Inflammatory macrophage treated with lipopolysaccharide for 1 hour (primary cell): ENCODE measurements around the gene R3HDM1.
"Not testable (repeated sequence)": the region's sequence is repeated elsewhere in the genome, so short reads cannot be mapped to it uniquely, and the experiment has no call there.

Experiments used
- DNase-seq, 2 donors: peaks; one replicate each; pipeline ENCODE4 v3.0.0-alpha.2; 2020 to 2022

The R3HDM1 gene

DNA sequence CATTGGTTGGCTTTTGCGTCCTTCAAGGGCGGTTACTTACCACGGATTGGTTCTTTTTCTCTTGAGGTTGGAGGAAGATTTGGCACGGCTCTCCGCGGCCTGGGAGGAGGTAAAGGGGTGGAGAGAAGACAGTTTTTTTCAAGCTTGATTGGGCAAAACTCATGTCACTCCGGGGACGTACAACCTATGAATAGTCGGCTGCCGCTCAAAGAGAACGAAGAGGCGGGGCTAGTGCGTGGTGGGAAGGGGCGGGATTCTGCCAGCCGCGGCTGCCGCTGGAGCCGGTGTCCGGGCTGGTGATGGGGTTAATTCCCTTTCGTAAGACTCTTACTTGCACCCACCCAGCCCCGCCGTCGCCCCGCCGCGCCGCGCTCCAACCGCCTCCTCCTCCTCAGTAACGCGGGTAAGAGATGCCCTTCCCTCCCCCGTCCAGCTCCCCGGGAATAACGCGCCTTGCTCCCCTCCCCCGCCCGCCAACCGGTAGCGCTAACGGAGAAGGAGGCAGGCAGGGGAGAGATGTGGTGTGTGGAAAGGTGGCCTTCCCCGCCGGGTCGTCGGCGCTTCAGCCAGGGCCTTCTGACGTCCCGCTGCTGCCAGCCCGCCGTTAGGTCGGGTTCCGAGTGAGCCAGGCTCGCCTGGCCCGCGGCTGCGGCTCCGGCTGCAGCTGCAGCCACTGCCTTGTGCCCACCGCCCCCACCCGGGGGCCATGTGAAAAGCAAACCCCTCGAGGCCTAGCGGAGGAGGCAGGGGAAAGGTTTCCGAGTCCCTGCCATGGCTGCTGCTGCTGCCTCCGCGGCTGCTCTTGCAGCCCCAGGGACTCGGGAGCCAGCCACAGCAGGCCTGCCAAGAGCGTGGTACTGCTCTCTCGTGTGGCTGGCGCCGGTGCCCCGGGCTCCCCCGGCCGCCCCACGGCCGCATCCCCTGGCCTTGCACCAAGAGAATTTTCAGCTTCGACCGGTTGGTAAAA is at the start of gene R3HDM1:
TSS of gene R3HDM1 (plus strand) at position 254 of the 967 bp plus-strand sequence. CDS start 73,362 bp downstream, outside the sequence.
- DNase-seq: peak; percentile 100

DNA sequence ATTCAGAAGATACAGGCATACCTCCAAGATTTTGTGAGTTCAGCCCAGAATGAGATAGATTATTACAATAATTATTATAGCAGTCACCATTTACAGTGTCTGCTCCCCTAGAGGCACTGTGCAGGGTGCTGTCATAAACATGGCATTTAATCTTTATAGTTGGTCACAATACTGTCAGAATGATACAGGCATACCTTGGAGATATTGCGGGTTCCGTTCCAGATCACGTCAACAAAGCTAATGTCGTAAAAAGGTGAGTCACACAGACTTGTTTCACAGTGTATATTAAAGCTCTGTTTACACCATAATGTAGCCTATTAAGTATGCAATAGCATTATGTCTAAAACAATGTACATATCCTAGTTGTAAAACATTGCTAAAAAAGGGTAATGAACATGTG is 45.8 kb upstream of the R3HDM1 start:
- DNase-seq: no peak

DNA sequence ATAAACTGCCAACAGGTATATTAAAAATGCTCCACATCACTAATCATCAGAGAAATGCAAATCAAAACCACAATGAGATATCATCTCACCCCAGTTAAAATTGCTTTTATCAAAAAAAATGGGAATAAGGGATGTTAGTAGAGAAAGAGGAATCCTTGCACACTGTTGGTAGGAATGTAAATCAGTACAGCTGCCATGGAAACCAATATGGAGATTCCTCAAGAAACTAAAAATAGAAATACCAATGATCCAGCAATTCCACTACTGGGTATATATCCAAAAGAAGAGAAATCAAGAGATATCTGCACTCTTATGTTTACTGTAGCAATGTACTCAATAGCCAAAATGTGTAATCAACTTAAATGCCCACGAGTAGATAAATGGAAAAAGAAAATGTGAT is 40.9 kb upstream of the R3HDM1 start:
- DNase-seq: no peak

DNA sequence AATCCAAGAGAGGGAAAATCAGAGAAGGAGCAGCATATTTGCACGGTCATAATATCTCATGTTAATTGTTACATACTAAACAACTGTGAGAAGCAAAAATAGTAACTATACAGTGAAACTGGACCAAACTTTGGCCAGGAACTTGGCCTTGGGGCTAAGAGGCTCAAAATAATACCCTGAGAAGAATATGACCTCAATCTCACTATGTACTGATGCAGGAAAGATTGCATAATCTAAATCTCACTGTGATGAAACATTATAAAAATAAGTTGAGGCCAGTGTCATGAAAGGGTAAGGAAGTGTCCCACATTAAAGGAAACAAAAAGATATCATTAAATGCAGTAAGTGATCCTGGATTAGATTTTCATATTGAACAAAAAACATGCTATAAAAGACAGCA is 36.8 kb upstream of the R3HDM1 start:
- DNase-seq: peak; percentile 7 to 11

DNA sequence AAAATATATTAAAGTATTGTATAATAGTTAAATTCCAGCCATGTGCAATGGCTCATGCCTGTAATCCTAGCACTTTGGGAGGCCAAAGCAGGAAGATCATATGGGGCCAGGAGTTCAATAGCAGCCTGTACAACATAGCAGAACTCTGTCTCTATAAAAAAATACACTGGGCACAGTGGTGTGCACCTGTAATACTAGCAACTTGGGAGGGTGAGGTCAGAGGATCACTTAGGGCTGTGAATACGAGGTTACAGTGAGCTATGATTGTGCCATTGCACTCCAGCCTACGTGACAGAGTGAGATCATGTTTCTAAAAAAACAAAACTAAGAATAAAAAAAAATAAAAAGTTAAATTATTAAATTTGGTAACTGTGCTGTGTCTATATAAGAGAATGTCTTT is 36.4 kb upstream of the R3HDM1 start:
- DNase-seq: no peak

DNA sequence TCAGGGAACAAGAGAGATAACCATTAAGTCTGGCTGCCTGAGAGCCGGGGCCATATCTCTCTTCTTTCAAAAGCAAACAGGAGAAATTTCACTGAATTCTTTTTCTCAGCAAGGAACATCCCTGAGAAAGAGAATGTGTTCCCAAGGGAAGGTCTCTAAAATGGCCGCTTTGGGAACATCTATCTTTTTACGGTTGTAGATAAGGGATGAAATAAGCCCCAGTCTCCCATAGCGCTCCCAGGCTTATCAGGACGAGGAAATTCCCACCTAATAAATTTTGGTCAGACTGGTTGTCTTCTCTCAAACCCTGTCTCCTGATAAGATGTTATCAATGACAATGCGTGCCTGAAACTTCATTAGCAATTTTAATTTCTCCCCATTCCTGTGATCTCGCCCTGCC is 32.7 kb upstream of the R3HDM1 start:
- not testable (repeated sequence) for DNase-seq

DNA sequence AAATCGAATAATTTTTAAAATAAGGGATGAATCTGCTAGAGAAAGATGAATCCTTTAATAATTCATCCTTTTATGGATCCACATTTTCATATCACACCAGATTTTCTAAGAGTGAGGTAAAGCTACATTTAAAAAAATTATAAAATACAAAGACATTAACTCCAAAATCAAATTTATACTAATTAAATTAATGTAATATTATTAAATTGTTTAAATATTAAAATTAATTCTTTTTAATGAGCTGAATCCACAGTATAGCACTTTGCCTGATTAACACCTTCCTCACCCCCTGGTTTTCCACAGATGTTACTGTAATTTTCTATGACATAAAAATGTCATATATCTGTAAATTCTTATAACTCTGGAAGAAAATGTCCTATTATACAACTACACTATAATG is 26.5 kb upstream of the R3HDM1 start:
- no peak for DNase-seq

DNA sequence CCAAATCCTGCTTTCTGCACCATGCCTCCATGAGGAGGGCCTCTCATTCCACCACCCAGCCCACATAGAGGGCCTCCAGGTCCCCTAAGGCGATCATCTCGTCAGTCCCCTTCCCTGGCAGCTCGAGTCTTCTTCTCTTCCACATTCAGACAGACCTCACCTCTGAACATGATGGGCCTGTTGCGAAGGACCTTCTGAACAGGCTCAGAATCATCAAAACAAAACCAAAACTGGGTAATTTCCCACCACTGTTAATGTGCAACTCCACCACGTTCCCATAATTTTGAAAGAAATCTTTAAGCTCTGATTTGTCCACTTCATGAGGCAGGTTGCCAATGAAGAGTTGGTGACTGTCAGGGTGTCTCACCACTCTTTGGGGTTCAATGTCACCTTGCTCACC is 20.7 kb upstream of the R3HDM1 start:
- DNase-seq: no peak

DNA sequence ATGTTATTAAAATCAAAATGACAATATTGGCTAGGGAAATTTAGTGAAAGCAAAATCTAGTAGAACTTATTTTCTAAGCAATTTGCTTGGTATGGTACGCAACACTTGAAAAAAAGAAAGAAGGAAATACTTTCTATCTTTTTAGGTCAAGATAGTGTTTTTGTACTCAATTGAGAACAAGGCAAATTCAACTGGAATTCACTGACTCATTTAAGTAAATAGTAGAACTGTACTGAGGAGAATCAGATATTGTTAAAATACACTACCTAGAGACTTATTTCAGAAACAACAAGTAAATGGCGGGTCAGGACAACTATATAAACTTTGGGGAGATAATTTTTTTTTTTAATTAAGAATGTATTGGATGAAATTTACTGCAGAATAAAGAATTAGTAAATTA is 19.2 kb upstream of the R3HDM1 start:
- no peak for DNase-seq

DNA sequence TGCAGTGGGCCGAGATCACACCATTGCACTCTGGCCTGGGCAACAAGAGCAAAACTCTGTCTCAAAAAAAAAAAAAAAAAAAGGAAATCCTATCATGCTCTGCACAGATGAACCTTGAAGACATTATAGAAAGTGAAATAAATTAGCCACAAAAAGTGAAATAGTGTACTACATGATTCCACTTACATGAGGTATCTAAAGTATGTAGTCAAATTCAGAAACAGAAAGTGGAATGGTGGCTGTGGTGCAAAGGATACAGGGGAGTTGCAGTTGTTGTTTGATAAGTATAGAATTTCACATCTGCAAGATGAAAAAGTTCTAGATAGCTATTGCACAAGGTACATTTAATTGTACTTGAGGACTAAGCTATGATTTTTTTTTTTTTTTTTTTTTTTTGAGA is 5.5 kb upstream of the R3HDM1 start:
- no peak for DNase-seq

DNA sequence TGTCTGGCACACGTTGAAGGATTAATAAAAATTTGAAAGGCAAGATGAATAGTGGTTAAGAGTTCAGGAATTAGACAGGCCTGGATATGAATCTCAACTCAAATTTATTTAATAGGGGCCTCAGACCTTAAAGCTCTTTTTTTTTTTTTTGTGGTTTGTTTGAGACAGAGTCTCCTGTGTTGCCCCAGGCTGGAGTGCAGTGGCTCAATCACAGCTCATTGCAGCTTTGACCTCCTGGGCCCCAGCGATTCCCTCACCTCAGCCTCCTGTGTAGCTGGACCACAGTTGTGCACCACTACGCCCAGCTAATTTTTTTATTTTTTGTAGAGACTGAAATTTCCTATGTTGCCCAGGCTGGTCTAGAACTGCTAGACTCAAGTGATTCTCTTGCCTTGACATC is 3.3 kb upstream of the R3HDM1 start:
- no peak for DNase-seq

DNA sequence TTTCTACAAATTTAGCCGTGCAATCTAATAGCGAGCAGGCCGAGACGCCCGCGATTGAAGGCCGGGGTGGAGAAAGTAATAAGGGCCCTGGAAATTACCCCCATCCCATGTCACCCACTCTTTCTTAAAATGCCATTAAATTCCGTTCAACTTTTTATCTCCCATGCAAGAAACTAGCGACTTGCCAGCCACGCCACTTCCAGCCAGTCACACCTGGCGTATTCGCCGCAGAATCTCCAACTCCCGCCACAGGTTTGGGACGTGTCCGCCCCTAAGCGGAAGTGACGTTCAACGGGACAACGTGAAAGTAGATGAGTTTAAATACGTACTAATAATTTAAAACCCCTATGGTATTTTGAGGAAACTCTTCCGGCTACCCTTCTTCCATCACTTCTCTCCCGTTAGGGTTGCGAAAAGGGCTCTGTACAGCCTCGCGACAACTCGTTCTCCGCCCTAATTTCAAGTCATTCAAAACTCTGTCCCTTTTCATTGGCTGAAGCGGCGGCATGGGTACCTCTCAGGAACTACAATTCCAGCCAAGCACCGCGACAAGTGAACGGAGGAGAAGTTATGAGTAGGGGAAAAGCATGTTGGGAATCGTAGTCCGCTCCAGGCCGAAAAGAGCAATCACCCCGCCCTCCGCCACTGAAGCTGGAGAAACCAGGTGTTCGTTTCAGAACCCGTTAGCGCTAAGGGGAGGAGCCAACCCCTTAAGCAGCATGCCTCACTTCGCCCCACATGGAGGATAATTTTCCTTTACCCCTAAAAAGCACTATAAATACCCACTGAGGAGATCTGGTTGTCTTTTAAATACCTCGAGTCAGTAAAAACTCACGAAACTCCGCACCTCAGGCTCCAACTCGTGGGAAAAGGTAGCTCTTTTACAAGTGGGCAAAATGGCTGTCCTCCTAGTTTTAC is 712 bp upstream of the R3HDM1 start, which contains the start of gene ZRANB3:
TSS of gene ZRANB3 (minus strand) at position 906 of the 918 bp plus-strand sequence.
- peak; percentile 93 to 97 for DNase-seq

DNA sequence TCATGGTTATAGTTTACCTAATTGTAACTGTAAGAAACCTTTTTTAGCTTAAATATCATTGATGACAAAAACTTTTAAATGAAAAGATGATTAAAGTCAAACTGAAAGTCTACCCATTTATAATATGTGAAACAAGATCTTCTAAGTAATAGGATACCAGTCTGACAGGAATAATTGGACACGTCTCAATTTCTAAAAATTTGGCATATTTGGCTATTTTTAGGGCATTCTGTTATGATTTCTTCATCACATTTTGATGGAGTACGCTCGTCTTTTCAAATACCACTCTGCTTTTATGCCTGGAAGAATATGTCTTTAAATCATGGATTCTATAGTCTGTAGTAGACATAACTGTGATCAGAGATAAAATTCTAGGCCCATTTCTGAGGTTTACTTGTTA is 1.3 kb downstream of the R3HDM1 start:
- no peak for DNase-seq

DNA sequence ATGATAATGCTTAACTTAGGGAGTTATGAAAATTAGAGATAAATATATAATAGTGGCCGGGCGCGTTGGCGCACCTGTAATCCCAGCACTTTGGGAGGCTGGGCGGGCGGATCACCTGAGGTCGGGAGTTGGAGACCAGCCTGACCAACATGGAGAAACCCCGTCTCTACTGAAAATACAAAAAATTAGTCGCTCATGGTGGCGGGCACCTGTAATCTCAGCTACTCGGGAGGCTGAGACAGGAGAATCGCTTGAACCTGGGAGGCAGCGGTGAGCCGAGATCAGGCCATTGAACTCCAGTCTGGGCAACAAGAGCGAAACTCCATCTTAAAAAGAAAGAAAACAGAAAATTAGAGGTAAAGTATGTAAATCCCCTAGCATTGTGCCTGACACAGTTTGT is 2.3 kb downstream of the R3HDM1 start:
- not testable (repeated sequence) for DNase-seq

DNA sequence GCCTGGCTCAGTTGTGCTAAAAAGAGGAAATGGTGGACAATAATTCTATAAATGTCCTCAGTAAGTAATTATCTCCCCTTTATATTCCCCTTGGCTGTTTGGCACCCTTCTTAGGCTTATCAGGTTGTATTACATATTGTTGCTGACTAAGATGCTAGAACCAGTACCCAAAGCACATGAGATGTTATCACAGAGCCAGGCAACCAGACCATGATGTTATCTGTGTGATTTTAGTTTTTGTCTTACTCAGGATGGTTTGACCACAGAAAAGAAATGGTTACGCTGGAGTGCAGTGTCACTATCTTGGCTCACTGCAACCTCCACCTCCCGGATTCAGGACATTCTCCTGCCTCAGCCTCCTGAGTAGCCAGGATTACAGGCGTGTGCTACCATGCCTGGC is 15.2 kb downstream of the R3HDM1 start:
- DNase-seq: no peak

DNA sequence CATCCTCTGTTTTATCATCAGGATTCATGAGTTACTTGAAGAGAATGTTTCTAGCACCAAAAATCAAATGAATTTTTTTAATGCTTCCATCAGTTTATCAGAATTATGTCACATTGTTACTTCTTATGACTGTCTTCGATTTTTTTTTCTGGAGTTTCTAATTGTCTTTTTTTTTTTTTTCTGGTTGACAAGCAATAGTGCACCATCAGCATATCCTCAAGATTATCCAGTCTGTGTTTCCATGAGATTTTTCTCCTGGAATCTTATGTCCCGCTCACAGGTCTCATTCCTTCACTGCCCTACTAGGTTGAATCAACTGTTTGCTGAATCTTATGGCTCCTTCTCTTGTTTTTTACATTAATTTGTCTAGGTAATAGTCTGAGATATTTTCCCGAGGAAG is 16.0 kb downstream of the R3HDM1 start:
- no peak for DNase-seq

DNA sequence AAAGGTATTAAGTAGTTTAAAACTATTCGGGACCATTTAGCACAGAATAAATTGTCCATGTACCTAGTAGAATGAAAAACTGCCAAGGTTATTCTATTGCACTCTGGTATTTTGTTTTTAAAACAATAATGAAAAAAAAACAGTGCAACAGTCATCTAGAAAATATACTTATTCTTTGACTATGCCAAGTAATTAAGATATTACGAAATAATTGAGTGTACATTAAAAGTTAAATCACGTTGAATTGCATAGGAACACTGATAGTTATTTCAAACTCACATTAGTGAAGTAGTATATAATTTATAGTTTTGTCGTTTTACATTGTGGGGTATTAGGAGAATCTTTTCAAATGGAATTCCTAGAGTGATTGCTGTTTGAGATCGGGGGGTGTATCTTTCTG is 20.1 kb downstream of the R3HDM1 start:
- DNase-seq: no peak

DNA sequence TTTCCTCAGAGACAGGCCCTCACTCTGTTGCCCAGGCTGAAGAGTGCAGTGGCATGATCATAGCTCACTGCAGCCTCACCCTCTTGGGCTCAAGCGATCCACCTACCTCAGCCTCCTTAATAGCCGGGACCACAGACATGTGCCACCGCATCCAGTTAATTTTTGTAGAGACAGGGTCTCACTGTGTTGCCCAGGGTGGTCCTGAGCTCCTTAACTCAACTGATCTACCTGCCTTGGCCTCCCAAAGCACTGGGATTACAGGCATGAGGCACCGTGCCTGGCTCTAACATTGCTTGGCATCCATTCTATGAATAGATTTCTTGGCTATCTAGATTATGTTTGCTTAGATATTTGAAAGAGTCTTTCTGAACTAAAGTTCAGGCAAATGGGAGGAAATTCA is 21.6 kb downstream of the R3HDM1 start:
- no peak for DNase-seq

DNA sequence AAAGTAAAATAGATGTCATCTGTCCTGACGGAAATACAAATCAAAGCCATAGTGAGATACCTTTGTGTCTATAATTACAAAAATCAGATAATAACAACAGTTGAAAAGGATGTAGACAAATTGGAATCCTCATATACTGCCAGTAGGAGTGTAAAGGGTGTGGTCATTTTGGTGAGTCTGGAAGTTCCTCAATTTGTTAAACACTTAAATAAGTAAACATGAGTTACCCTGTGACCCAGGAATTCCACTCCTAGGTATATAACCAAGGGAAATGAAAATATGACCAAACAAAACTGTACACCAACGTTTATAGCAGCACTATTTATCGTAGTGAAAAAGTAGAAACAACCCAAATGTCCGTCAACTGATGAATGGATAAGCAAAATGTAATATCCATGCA is 24.0 kb downstream of the R3HDM1 start:
- DNase-seq: peak; percentile 57 to 61

DNA sequence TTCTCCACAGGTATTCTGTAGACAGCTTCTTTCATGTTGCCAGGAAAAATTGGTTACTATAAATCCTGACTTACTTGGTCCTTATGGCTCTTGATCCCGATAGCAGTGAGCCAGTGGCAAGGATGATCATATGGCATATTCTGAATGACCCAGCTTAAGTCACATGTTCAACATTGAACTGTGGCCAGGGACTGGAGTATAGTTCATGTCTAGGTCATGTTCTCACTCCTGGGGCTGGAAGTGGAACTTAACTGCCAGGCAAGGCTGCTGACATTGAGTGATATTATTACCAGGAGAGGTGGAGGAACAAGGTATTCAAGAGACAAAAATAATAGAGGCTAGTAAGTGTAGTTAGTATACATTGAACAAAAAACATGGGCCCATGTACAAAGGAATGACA is 26.2 kb downstream of the R3HDM1 start:
- DNase-seq: peak; percentile 18 to 38

DNA sequence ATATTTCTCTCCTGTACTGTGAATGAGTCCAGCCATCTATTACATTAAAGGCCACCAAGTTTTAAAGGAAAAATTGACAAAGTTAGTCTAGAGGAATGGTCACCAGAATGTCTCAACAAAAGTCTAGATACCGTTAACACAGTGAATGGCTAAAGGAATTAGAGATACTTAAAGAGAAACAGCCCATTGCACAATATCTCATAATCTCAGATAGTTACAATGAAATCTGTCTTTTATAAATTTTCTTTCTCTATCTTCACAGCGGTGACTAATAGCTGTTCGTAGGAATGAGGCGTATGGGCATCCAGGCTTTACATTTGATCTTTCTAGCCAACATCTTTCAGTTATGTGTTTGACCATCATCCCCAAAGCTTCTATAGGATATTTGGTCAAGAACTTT is 30.6 kb downstream of the R3HDM1 start:
- DNase-seq: no peak

DNA sequence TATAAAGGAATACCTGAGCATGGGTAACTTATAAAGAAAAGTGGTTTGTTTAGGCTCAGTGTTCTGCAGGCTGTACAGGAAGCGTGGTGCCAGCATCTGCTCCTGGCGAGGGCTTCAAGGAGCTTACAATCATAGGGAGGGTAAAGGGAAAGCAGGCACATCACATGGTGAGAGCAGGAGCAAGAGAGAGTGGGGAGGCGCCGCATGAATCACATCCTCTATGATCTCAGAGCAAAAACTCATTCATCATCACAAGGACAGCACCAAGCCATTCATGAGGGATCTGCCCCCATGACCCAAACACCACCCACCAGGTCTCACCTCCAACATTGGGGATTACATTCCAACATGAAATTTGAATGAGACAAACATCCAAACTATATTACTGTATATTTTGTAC is 32.5 kb downstream of the R3HDM1 start:
- no peak for DNase-seq

DNA sequence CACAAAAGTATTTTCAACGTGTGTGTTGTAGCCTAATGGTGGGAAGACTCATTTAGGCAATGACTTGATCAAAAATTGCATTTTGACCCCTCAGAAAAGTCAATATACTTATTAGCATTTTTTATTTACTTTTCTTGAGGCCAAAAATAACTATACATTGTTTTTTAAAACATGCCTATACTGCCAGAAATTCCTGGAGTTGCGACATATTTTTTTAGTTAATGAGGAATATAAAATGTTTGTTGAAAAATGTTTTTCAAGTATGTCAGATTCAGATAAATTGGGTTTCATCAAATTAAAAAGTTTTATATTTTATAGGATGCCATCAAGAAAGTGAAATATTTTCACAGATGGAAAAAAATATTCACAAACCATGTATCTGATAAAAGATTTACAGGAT is 39.6 kb downstream of the R3HDM1 start:
- DNase-seq: no peak

DNA sequence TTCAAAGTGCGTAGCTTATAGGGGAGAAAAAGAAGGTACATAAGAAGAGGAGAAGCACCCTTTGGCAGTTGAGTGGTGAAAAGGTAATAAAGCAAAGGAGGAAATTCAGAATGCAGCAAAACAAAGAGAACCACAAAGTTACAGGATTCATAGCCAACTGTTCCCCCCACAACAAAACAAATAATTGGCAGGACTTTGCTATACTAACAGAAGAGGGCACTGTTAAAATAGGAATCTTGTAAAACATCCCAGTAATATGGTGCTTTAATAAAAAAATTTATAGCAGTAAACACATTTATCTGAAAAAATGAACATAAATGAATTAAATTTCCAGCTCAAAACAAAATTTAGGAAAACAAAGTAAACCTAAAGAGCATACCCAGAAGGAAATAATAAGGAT is 42.3 kb downstream of the R3HDM1 start:
- no peak for DNase-seq
